Measurements from ENCODE around the gene MRPS27. TPM values are rescaled to one million over a fixed set of nuclear protein-coding genes. Genes with fewer than 3 reads are reported as not detected.

Gene MRPS27
- total and polyA plus RNA-seq, 2 of the 4 experiments (the other 2 are of a cell fraction), result 46.9 to 90.5 TPM

DNA sequence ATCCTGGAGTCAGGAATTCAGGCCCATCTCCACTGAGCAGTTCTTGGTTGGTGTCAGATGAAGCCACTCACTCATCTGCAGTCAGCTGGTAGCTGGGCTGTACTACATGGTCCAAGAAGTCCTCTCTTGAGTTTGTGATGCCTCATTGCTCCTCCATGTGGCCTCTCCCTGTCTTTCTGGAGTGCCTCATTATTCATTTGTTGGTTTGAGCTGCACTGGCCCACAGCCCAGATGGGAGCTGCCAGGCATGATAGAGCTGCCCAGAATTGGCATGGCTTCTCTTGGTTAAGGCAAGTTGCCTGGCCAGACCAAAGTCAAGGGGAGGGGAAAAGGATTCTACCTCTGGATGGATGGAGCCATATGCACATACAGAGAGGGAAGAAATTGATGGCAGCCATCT lies 8.1 kb upstream of the MRPS27 start:
- peaks cover 14% of the 10 kb centered on the region for H3K36me3 ChIP-seq (ENCODE audit: control insufficient read depth, insufficient read depth, low read length)
- H3K56ac ChIP-seq (ENCODE audit: extremely low read depth, insufficient read depth, low read length), result no peak overlapping the region
- H4K20me1 ChIP-seq (ENCODE audit: insufficient read depth, low read length), result no peaks in the 10 kb centered on the region
- ChIA-PET POLR2A (ENCODE audit: unreplicated experiment) (no interaction called here), CTCF (interaction anchor here (1.4 kb wide), 1 partner anchor 13 kb away, joined by 10 read pairs; no protein-coding TSS in a partner anchor)
- no TSS peak for BruUV-seq (replicated peaks)
- H3K27me3 ChIP-seq (ENCODE audit: control insufficient read depth, insufficient read depth, low read length), result no peaks in the 10 kb centered on the region
- H3K9me3 ChIP-seq (ENCODE audit: control insufficient read depth, insufficient read depth, low read length), result no peaks in the 10 kb centered on the region
- H4K5ac ChIP-seq (ENCODE audit: low read depth, low read length), result peak overlapping the region; percentile 45
- H2AFZ ChIP-seq (replicated peaks; ENCODE audit: low read length, poor library complexity), result peak overlapping the region; percentile 25
- H4K91ac ChIP-seq (ENCODE audit: insufficient read depth, low read depth, low read length), result peak overlapping the region; percentile 57; the same call in 1 of the 2 replicates
- peak overlapping the region; percentile 53 for H3K4ac ChIP-seq (ENCODE audit: low read depth, low read length)
- H3K4me2 ChIP-seq (ENCODE audit: low read depth, low read length), result no peak overlapping the region
- H2BK120ac ChIP-seq (ENCODE audit: low read depth, low read length), result peak overlapping the region; percentile 41; the same call in 1 of the 2 replicates
- no peak overlapping the region for H2AK9ac ChIP-seq (replicated peaks; ENCODE audit: low read depth, low read length, poor library complexity)
- dilution Hi-C loops (cut with HindIII; ENCODE audit: low sequenced_read_pairs, unreplicated experiment) (no loop called here), intact Hi-C loops (cut with micrococcal nuclease) (no loop called here), in situ Hi-C loops (cut with MboI; ENCODE audit: low sequenced_read_pairs) (no loop called here)
- H3K18ac ChIP-seq (ENCODE audit: low read depth, low read length), result peak overlapping the region; percentile 74
- peaks cover 20% of the 10 kb centered on the region for H3K4me1 ChIP-seq (ENCODE audit: control insufficient read depth, insufficient read depth, low read length)
- H3K4me3 ChIP-seq (ENCODE audit: insufficient read depth, low read depth, low read length), result no peak overlapping the region
- H2BK15ac ChIP-seq (ENCODE audit: low read depth, low read length), result peak overlapping the region; percentile 60; the same call in 1 of the 3 replicates
- no peak overlapping the region for H3K9ac ChIP-seq (ENCODE audit: low read depth, low read length)
- DNase-seq, result peak; percentile 21
- no peak for TF ChIP-seq SMC3 (IDR thresholded peaks at IDR 0.05; ENCODE audit: low read depth, low read length)
- TF ChIP-seq, protein P1, sequence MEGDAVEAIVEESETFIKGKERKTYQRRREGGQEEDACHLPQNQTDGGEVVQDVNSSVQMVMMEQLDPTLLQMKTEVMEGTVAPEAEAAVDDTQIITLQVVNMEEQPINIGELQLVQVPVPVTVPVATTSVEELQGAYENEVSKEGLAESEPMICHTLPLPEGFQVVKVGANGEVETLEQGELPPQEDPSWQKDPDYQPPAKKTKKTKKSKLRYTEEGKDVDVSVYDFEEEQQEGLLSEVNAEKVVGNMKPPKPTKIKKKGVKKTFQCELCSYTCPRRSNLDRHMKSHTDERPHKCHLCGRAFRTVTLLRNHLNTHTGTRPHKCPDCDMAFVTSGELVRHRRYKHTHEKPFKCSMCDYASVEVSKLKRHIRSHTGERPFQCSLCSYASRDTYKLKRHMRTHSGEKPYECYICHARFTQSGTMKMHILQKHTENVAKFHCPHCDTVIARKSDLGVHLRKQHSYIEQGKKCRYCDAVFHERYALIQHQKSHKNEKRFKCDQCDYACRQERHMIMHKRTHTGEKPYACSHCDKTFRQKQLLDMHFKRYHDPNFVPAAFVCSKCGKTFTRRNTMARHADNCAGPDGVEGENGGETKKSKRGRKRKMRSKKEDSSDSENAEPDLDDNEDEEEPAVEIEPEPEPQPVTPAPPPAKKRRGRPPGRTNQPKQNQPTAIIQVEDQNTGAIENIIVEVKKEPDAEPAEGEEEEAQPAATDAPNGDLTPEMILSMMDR (conservative IDR thresholded peaks at IDR 0.05; ENCODE audit: low read depth, low read length), result no peak
- TF ChIP-seq RCOR1 (IDR thresholded peaks at IDR 0.05; ENCODE audit: insufficient replicate concordance, low read length), result no peak
- no peak for TF ChIP-seq RFX5 (IDR thresholded peaks at IDR 0.05; ENCODE audit: low read depth, low read length)
- no peak for TF ChIP-seq RAD21 (IDR thresholded peaks at IDR 0.05; ENCODE audit: low read length)
- TF ChIP-seq NFE2L2 (IDR thresholded peaks at IDR 0.05; ENCODE audit: low read depth, low read length), result no peak
- TF ChIP-seq CEBPB (IDR thresholded peaks at IDR 0.05; ENCODE audit: low read depth, low read length), result no peak
- no peak for TF ChIP-seq MAZ (IDR thresholded peaks at IDR 0.05; ENCODE audit: borderline replicate concordance, low read depth, low read length)
- no peak for TF ChIP-seq MXI1 (IDR thresholded peaks at IDR 0.05; ENCODE audit: borderline replicate concordance, low read depth, low read length)
- TF ChIP-seq FOS (IDR thresholded peaks at IDR 0.05; ENCODE audit: low read depth, low read length), result no peak
- no peak for TF ChIP-seq POLR2A (IDR thresholded peaks at IDR 0.05; ENCODE audit: low read depth, low read length)
- TF ChIP-seq BHLHE40 (IDR thresholded peaks at IDR 0.05; ENCODE audit: low read depth, low read length), result no peak
- no peak for TF ChIP-seq MAFK (IDR thresholded peaks at IDR 0.05; ENCODE audit: low read depth, low read length)
- TF ChIP-seq, protein P2, sequence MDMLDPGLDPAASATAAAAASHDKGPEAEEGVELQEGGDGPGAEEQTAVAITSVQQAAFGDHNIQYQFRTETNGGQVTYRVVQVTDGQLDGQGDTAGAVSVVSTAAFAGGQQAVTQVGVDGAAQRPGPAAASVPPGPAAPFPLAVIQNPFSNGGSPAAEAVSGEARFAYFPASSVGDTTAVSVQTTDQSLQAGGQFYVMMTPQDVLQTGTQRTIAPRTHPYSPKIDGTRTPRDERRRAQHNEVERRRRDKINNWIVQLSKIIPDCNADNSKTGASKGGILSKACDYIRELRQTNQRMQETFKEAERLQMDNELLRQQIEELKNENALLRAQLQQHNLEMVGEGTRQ (IDR thresholded peaks at IDR 0.05; ENCODE audit: low read depth, low read length), result no peak
- TF ChIP-seq CHD1 (IDR thresholded peaks at IDR 0.05; ENCODE audit: low read depth, low read length), result no peak
- TF ChIP-seq ELK1 (IDR thresholded peaks at IDR 0.05; ENCODE audit: borderline replicate concordance, low read depth, low read length), result no peak
- peak overlapping the region; percentile 21; the same call in 1 of the 2 replicates for H3K27ac ChIP-seq (ENCODE audit: insufficient read depth, low read length)
- peak overlapping the region; percentile 71 for H2BK20ac ChIP-seq (ENCODE audit: low read depth, low read length)
- H4K8ac ChIP-seq (ENCODE audit: low read depth in 2 of 2, low read length in 2 of 2), result no peak overlapping the region
- peaks cover 12 to 32% of the 10 kb centered on the region in 2 experiments for H3K79me1 ChIP-seq (ENCODE audit: low read depth in 1 of 2, low read length in 2 of 2)
- H3K14ac ChIP-seq (replicated peaks; ENCODE audit: low read depth, low read length), result peak overlapping the region; percentile 84
- ATAC-seq (ENCODE audit: low read depth), result peak; percentile 36; the same call in 1 of the 2 replicates
- no peak overlapping the region; the same call in 1 of the 2 replicates for H3K23ac ChIP-seq (ENCODE audit: low read depth, low read length)
- H3K9me1 ChIP-seq (ENCODE audit: insufficient read depth, low read length), result peaks cover 11% of the 10 kb centered on the region
- H2AK5ac ChIP-seq (ENCODE audit: low read depth, low read length), result peak overlapping the region; percentile 43; the same call in 1 of the 2 replicates
- peak overlapping the region; percentile 72 for H2BK5ac ChIP-seq (ENCODE audit: low read depth, low read length, poor library complexity, severe bottlenecking)
